ENCODE measurements around the gene MAML2. TPM values are rescaled to one million over a fixed set of nuclear protein-coding genes. Genes with fewer than 3 reads are reported as not detected.

The MAML2 gene
- total RNA-seq, 2 experiments from 2014 or later: 0.15 to 1.0 TPM

- no peaks in the 10 kb centered on the region for H3K79me2 ChIP-seq (ENCODE audit: insufficient read depth, low read depth, low read length)
- no peak overlapping the region for H3K27ac ChIP-seq (ENCODE audit: low read depth, low read length, poor library complexity, severe bottlenecking)
- no TSS peak for BruUV-seq (replicated peaks)
- H3K9me3 ChIP-seq (ENCODE audit: low read length): no peaks in the 10 kb centered on the region
- DNase-seq (ENCODE audit: low spot score): no peak
- no peaks in the 10 kb centered on the region for H4K20me1 ChIP-seq (ENCODE audit: insufficient read depth, low read length)
- ChIA-PET CTCF (ENCODE audit: unreplicated experiment) (no interaction called here), POLR2A (interaction anchor here (0.7 to 1.3 kb wide), 2 partner anchors 10 to 36 kb away, joined by 3 to 5 read pairs; no protein-coding TSS in a partner anchor)
- no peak overlapping the region for H3K4me2 ChIP-seq (ENCODE audit: low read length)
- no peak overlapping the region for H2AFZ ChIP-seq (ENCODE audit: low read length)
- H3K36me3 ChIP-seq (ENCODE audit: insufficient read depth, low read length): no peaks in the 10 kb centered on the region
- intact Hi-C loops (cut with micrococcal nuclease; ENCODE audit: unreplicated experiment): no loop called here
- H3K4me3 ChIP-seq (ENCODE audit: low read depth, low read length, poor library complexity, severe bottlenecking): no peak overlapping the region
- H3K9me2 ChIP-seq (ENCODE audit: insufficient read depth, low read length): no peaks in the 10 kb centered on the region
- H3K4me1 ChIP-seq (ENCODE audit: insufficient read depth, low read length, poor library complexity, severe bottlenecking): no peaks in the 10 kb centered on the region
- TF ChIP-seq CTCF (conservative IDR thresholded peaks at IDR 0.05; ENCODE audit: low read length) (no peak), EZH2phosphoT487 (IDR thresholded peaks at IDR 0.05; ENCODE audit: borderline replicate concordance, low read depth, low read length) (no peak)
Observed at GRCh38 chr11:96065379-96065778, 277.6 kb downstream of the MAML2 start.

- no peaks in the 10 kb centered on the region for H4K20me1 ChIP-seq (ENCODE audit: insufficient read depth, low read length)
- ChIA-PET CTCF (ENCODE audit: unreplicated experiment) (interaction anchor here (1.0 kb wide), 1 partner anchor 279 kb away, joined by 3 read pairs; the partner anchor contains the start of gene MAML2), POLR2A (interaction anchor here (0.5 kb wide), 1 partner anchor 1729 kb away, joined by 3 read pairs; no protein-coding TSS in a partner anchor)
- no peaks in the 10 kb centered on the region for H3K9me3 ChIP-seq (ENCODE audit: low read length)
- no peak for DNase-seq (ENCODE audit: low spot score)
- intact Hi-C loops (cut with micrococcal nuclease; ENCODE audit: unreplicated experiment): no loop called here
- H2AFZ ChIP-seq (ENCODE audit: low read length): no peak overlapping the region
- no peak overlapping the region for H3K4me2 ChIP-seq (ENCODE audit: low read length)
- no peaks in the 10 kb centered on the region for H3K4me1 ChIP-seq (ENCODE audit: insufficient read depth, low read length, poor library complexity, severe bottlenecking)
- H3K27ac ChIP-seq (ENCODE audit: low read depth, low read length, poor library complexity, severe bottlenecking): no peak overlapping the region
- no peak overlapping the region for H3K4me3 ChIP-seq (ENCODE audit: low read depth, low read length, poor library complexity, severe bottlenecking)
- BruUV-seq (replicated peaks): no TSS peak
- TF ChIP-seq EZH2phosphoT487 (IDR thresholded peaks at IDR 0.05; ENCODE audit: borderline replicate concordance, low read depth, low read length): no peak
- no peak for TF ChIP-seq CTCF (conservative IDR thresholded peaks at IDR 0.05; ENCODE audit: low read length)
- no peaks in the 10 kb centered on the region for H3K36me3 ChIP-seq (ENCODE audit: insufficient read depth, low read length)
- H3K9me2 ChIP-seq (ENCODE audit: insufficient read depth, low read length): no peaks in the 10 kb centered on the region
- H3K79me2 ChIP-seq (ENCODE audit: insufficient read depth, low read depth, low read length): no peaks in the 10 kb centered on the region
Observed at GRCh38 chr11:96063886-96064285, 279.1 kb downstream of the MAML2 start.

- no peaks in the 10 kb centered on the region for H3K79me2 ChIP-seq (ENCODE audit: insufficient read depth, low read depth, low read length)
- no peak for DNase-seq (ENCODE audit: low spot score)
- H3K9me3 ChIP-seq (ENCODE audit: low read length): no peaks in the 10 kb centered on the region
- no peak overlapping the region for H3K27ac ChIP-seq (ENCODE audit: low read depth, low read length, poor library complexity, severe bottlenecking)
- no peak overlapping the region for H2AFZ ChIP-seq (ENCODE audit: low read length)
- H3K4me2 ChIP-seq (ENCODE audit: low read length): no peak overlapping the region
- intact Hi-C loops (cut with micrococcal nuclease; ENCODE audit: unreplicated experiment): no loop called here
- H4K20me1 ChIP-seq (ENCODE audit: insufficient read depth, low read length): no peaks in the 10 kb centered on the region
- no peak overlapping the region for H3K4me3 ChIP-seq (ENCODE audit: low read depth, low read length, poor library complexity, severe bottlenecking)
- no peaks in the 10 kb centered on the region for H3K4me1 ChIP-seq (ENCODE audit: insufficient read depth, low read length, poor library complexity, severe bottlenecking)
- ChIA-PET CTCF (ENCODE audit: unreplicated experiment) (interaction anchor here (1.0 kb wide), 1 partner anchor 280 kb away, joined by 3 read pairs; the partner anchor contains the start of gene MAML2), POLR2A (no interaction called here)
- H3K36me3 ChIP-seq (ENCODE audit: insufficient read depth, low read length): no peaks in the 10 kb centered on the region
- BruUV-seq (replicated peaks): no TSS peak
- TF ChIP-seq CTCF (conservative IDR thresholded peaks at IDR 0.05; ENCODE audit: low read length) (no peak), EZH2phosphoT487 (IDR thresholded peaks at IDR 0.05; ENCODE audit: borderline replicate concordance, low read depth, low read length) (no peak)
- no peaks in the 10 kb centered on the region for H3K9me2 ChIP-seq (ENCODE audit: insufficient read depth, low read length)
Observed at GRCh38 chr11:96063053-96063452, 279.9 kb downstream of the MAML2 start.
